BLaER1 treated with 17β-estradiol and CSF1 and Interleukin-3, amounts not matched to agents 10 nM and 100 nM (cell line): ENCODE measurements around the gene TRIM54.
A peak's percentile ranks its signal among the peaks of the same experiment; 100 is the strongest.
"Not testable (repeated sequence)": the region's sequence is repeated elsewhere in the genome, so short reads cannot be mapped to it uniquely, and the experiment has no call there.

Experiments used
- H3K27ac ChIP-seq, 11 experiments: shearing (Covaris generic); formaldehyde crosslinking; 2 replicates each; pipeline ENCODE4 v1.8.1; 2022
- H3K27me3 ChIP-seq, 11 experiments: shearing (Covaris generic); formaldehyde crosslinking; 2 replicates each; pipeline ENCODE4 v1.8.1; 2022
- H3K36me3 ChIP-seq, 11 experiments: shearing (Covaris generic); formaldehyde crosslinking; 2 replicates each; pipeline ENCODE4 v1.8.1; 2022
- H3K4me1 ChIP-seq, 10 experiments: shearing (Covaris generic); formaldehyde crosslinking; 2 replicates each; pipeline ENCODE4 v1.8.1; 2022
- H3K4me2 ChIP-seq, 11 experiments: shearing (Covaris generic); formaldehyde crosslinking; 2 replicates each; pipeline ENCODE4 v1.8.1; 2022
- H3K4me3 ChIP-seq, 10 experiments: shearing (Covaris generic); formaldehyde crosslinking; 2 replicates each; pipeline ENCODE4 v1.8.1; 2022
- H3K9ac ChIP-seq, 11 experiments: shearing (Covaris generic); formaldehyde crosslinking; 2 replicates each; pipeline ENCODE4 v1.8.1; 2022
- H3K9me3 ChIP-seq, 11 experiments: shearing (Covaris generic); formaldehyde crosslinking; replicated peaks in 1 of 11; 2 replicates each; pipeline ENCODE4 v1.8.1; 2022
- H4K20me1 ChIP-seq, 11 experiments: shearing (Covaris generic); formaldehyde crosslinking; 2 replicates each; pipeline ENCODE4 v1.8.1; 2022
- Cebpa-rat ChIP-seq, 11 experiments: shearing (Covaris generic); IDR thresholded peaks; 2 replicates each; pipeline ENCODE4 v1.8.1; 2022

TRIM54 gene

DNA sequence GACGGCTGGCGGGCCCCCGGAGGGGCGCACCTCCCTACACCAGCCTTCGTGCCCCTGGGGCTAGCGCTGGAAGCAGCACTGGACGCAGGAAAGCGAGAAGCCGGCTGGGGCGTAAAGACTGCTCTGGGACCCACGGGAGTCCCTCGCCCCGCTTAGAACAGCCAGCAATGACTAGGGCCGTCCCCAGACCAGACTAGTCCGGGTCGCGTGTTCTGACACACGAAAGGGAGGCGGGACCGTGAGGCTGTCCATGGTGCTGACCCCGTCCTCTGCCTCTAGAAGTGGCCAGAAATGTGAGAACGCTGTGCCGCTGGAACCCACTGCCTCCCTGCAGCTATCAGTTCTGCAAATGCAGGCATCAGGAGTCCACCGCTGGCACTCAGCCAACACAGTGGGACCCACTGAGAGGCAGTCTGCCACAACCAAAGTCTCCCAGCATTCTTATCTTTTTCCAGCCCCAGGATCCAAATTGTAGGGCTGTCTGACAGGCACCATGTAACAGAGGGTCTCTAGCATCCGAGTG lies 26.2 kb downstream of the TRIM54 start, which contains the start of gene UCN:
Gene UCN (minus strand): TSS at position 87 of the 523 bp plus-strand sequence. CDS start 550 bp downstream, outside the sequence.
- no peak within 1 kb of the TSS for H3K4me3 ChIP-seq
- peaks cover 8 to 26% (median 20%) of the 10 kb centered on the region in 11 experiments; a peak in 17 of 22 replicates for H3K27me3 ChIP-seq
- peaks cover 34 to 61% (median 49%) of the 10 kb centered on the region in 11 experiments for H3K36me3 ChIP-seq
- no peak within 1 kb of the TSS for H3K9ac ChIP-seq
- TF ChIP-seq Cebpa-rat (IDR thresholded peaks at IDR 0.05): no peak
- no peak within 1 kb of the TSS for H3K4me2 ChIP-seq
- H4K20me1 ChIP-seq: peaks cover 0 to 75% (median 12%) of the 10 kb centered on the region in 11 experiments; a peak in 14 of 22 replicates
- no peaks in the 10 kb centered on the region for H3K9me3 ChIP-seq
- peaks cover 0 to 4% (median 0%) of the 10 kb centered on the region in 10 experiments; a peak in 2 of 20 replicates for H3K4me1 ChIP-seq
- no peak within 1 kb of the TSS for H3K27ac ChIP-seq

DNA sequence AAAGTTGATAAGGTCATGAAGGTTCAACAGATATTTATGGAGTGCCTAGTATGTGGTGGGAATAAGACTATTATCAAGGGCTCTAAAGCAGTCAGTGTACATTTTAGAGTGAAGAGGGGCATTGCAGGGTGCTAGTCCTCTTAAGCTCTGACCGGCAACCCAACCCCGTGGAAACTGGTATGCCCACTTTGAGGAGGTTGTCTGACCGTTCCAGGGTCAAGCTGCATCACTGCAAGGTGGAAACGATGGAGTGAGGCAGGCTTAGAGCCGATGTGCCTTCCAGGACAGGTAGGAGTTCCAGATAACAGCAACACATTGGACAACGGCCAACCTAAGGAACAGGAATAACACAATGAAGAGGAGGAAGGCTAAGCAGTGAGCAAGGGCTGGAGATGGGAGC lies 27.4 kb downstream of the TRIM54 start:
- peaks cover 8 to 26% (median 20%) of the 10 kb centered on the region in 11 experiments; a peak in 17 of 22 replicates for H3K27me3 ChIP-seq
- H3K4me1 ChIP-seq: no peaks in the 10 kb centered on the region

DNA sequence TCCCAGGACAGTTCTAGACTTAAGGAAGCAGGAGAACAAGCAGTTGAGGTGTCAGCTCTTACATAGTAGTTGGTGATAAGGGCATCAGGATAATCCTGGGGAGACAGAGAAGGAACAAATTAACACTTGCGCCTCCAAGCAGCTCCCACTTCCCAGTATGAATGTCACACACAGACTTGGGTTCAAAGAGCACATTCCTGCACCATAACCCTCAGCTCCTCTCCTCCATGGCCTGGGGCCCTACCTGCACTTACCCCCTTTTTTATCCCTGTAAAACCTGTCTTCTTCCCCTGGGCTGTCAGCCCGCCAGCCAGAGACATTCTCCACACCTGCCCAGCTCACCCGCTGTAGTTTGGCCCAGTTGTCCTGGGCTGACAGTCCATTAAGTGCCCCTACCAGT lies 29.9 kb downstream of the TRIM54 start:
- H3K9me3 ChIP-seq: no peaks in the 10 kb centered on the region
- H3K4me1 ChIP-seq: peaks cover 0 to 9% (median 0%) of the 10 kb centered on the region in 10 experiments; a peak in 7 of 20 replicates
- H3K4me2 ChIP-seq: no peak overlapping the region
- H4K20me1 ChIP-seq: peaks cover 0 to 83% (median 25%) of the 10 kb centered on the region in 11 experiments; a peak in 16 of 22 replicates
- TF ChIP-seq Cebpa-rat (IDR thresholded peaks at IDR 0.05): no peak
- no peak overlapping the region for H3K27ac ChIP-seq
- H3K27me3 ChIP-seq: peaks cover 4 to 13% (median 10%) of the 10 kb centered on the region in 11 experiments; a peak in 16 of 22 replicates
- H3K36me3 ChIP-seq: peaks cover 46 to 90% (median 65%) of the 10 kb centered on the region in 11 experiments
- H3K4me3 ChIP-seq: no peak overlapping the region
- no peak overlapping the region for H3K9ac ChIP-seq

More for the DNA sequence above, 27.4 kb downstream of the TRIM54 start:
- H3K9me3 ChIP-seq: no peaks in the 10 kb centered on the region
- no peak overlapping the region for H3K4me3 ChIP-seq
- H4K20me1 ChIP-seq: peaks cover 0 to 80% (median 16%) of the 10 kb centered on the region in 11 experiments; a peak in 16 of 22 replicates
- peaks cover 34 to 67% (median 52%) of the 10 kb centered on the region in 11 experiments for H3K36me3 ChIP-seq
- no peak overlapping the region for H3K27ac ChIP-seq
- H3K9ac ChIP-seq: no peak overlapping the region
- no peak for TF ChIP-seq Cebpa-rat (IDR thresholded peaks at IDR 0.05)
- H3K4me2 ChIP-seq: no peak overlapping the region

DNA sequence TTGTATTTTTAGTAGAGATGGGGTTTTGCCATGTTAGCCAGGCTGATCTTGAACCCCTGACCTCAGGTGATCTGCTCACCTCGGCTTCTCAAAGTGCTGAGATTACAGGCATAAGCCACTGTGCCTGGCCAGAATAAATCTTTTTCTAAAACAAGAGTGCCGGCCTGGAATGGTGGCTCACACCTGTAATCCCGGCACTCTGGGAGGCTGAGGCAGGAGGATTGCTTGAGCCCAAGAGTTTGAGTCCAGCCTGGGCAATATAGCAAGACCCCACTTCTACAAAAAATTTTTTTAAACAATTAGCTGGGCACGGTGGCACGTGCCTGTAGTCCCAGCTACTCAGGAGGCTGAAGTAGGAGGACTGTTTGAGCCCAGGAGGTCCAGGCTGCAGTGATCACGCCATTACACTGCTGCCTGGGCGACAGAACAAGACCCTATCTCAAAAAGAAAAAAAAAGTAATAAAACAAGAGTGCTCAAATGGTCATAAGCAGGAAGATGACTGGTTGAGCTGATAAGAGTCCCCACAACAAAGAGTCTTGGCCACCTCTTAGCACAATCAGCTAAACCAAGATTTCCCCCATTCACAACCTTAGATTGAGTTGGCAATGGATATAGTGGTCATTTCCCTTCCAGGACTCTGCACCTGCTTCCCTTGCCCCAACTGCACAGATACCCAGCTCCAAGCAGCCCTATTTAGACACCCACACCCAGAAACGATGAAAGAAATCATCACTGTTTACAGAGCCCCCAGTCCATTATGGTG lies 31.8 kb downstream of the TRIM54 start:
- Histone ChIP-seq H3K4me2 (no peak overlapping the region), H3K9ac (no peak overlapping the region), H3K9me3 (no peaks in the 10 kb centered on the region), H3K4me3 (no peak overlapping the region), H3K27me3 (no peaks in the 10 kb centered on the region), H4K20me1 (peaks cover 0 to 72% (median 20%) of the 10 kb centered on the region in 11 experiments; a peak in 13 of 22 replicates), H3K4me1 (peaks cover 0 to 19% (median 0%) of the 10 kb centered on the region in 10 experiments; a peak in 7 of 20 replicates), H3K27ac (no peak overlapping the region), H3K36me3 (peaks cover 40 to 88% (median 64%) of the 10 kb centered on the region in 11 experiments)
- no peak for TF ChIP-seq Cebpa-rat (IDR thresholded peaks at IDR 0.05)

DNA sequence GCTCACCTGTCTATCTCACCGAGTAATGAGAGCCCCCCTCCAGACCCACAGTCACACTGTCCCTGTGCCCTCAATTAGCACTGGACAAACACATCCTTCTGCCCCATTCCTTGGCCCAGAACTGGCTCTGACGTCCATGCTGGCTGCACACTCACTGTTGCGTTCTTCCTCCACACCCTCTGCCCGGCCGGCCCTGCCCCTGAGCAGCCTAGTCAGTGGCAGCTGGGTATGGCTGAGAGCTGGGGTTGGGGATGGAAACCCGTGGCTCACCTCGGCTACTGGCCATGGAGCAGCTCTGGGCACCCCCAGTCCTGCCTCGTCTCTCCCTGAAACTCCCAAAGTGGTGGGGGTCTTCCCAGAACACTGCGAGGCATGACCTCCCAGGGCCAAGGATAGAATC lies 32.5 kb downstream of the TRIM54 start:
- no peaks in the 10 kb centered on the region for H3K27me3 ChIP-seq
- no peak for TF ChIP-seq Cebpa-rat (IDR thresholded peaks at IDR 0.05)
- H3K9ac ChIP-seq: no peak overlapping the region
- peaks cover 34 to 85% (median 58%) of the 10 kb centered on the region in 11 experiments for H3K36me3 ChIP-seq
- H3K27ac ChIP-seq: no peak overlapping the region
- H3K4me1 ChIP-seq: peaks cover 0 to 19% (median 0%) of the 10 kb centered on the region in 10 experiments; a peak in 7 of 20 replicates
- H3K4me2 ChIP-seq: no peak overlapping the region
- H3K4me3 ChIP-seq: no peak overlapping the region
- H4K20me1 ChIP-seq: peaks cover 0 to 68% (median 20%) of the 10 kb centered on the region in 11 experiments; a peak in 13 of 22 replicates
- H3K9me3 ChIP-seq: no peaks in the 10 kb centered on the region

DNA sequence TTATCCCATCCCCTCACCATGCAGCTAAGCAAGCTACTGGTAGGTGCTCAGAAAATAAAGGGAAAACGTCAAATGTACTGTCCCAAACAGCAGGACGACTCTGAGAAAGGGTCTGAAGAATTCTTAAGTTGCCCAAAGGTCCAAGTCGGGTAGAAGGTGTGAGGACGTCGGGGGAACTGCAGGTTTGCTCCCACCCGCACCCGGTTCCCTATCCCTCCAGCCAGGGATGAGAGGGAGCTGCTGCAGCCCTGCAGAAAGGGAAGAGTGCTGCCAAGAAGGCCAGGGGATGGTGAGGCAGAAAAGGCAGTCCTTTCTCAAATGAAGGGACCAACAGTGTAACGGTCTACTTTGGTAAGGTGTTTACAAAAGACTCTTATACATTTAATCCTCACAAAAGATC lies 32.9 kb downstream of the TRIM54 start:
- Histone ChIP-seq H3K4me2 (no peak overlapping the region), H4K20me1 (peaks cover 0 to 64% (median 20%) of the 10 kb centered on the region in 11 experiments; a peak in 13 of 22 replicates), H3K4me3 (no peak overlapping the region), H3K9ac (no peak overlapping the region), H3K27ac (no peak overlapping the region), H3K36me3 (peaks cover 30 to 84% (median 54%) of the 10 kb centered on the region in 11 experiments), H3K27me3 (no peaks in the 10 kb centered on the region), H3K4me1 (peaks cover 0 to 19% (median 0%) of the 10 kb centered on the region in 10 experiments; a peak in 7 of 20 replicates), H3K9me3 (no peaks in the 10 kb centered on the region)
- no peak for TF ChIP-seq Cebpa-rat (IDR thresholded peaks at IDR 0.05)

DNA sequence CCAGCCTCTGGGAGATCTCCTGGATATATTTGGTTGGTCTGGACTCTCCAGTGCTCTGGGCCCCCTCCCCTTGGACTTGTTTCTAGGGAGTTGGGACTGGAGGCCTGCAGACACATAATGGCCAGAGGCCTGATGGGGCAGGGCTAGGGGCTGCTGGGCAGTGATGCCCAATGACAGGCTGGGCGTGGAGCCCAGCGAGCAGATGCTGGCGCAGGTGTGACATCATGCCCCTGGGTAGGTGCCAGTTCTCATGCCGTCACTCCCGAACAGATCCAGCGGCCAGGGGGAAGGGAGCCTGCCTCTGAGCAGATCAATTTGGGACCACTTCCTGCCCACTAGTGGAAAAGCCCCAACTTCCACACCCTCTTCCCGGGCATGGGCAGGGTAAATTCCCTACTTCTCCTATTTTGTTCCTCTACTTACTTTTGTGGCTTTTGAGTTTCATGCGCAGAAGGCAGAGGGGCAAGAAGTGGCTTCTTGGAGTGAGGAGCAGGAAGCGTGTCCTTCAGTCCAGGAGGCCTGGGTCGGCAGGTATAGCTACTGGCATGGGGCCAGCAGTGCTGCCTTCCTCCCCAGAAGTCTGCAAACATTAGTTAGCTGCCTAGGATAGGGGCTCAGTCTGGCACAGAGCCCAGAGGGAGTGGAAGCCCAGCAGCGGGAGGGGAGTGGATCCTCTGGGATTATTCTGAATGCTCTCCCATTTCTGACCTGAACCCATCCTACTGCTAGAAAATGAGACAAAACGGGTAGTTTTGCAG lies 34.6 kb downstream of the TRIM54 start:
- no peak for TF ChIP-seq Cebpa-rat (IDR thresholded peaks at IDR 0.05)
- H3K36me3 ChIP-seq: peaks cover 20 to 79% (median 42%) of the 10 kb centered on the region in 11 experiments
- H4K20me1 ChIP-seq: peaks cover 0 to 63% (median 20%) of the 10 kb centered on the region in 11 experiments; a peak in 13 of 22 replicates
- peak overlapping the region in 2 of 11 experiments; percentile 58 to 59; a peak in 5 of 22 replicates for H3K4me2 ChIP-seq
- no peak overlapping the region for H3K4me3 ChIP-seq
- H3K27me3 ChIP-seq: no peaks in the 10 kb centered on the region
- H3K4me1 ChIP-seq: peaks cover 13 to 32% (median 14%) of the 10 kb centered on the region in 10 experiments
- no peak overlapping the region for H3K27ac ChIP-seq
- peak overlapping the region in 2 of 11 experiments; percentile 16 to 28; a peak in 1 of 22 replicates for H3K9ac ChIP-seq
- H3K9me3 ChIP-seq: no peaks in the 10 kb centered on the region

DNA sequence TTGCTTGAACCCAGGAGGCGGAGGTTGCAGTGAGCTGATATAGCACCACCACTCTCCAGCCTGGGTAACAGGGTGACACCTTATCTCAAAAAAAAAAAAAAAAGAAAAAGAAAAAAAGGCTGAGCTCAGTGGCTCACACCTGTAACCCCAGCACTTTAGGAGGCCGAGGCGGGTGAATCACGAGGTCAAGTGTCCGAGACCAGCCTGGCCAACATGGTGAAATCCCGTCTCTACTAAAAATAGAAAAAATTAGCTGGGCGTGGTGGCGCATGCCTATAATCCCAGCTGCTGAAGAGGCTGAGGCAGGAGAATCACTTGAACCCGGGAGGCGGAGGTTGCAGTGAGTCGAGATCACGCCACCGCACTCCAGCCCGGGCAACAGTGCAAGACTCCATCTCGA lies 37.6 kb downstream of the TRIM54 start:
- H3K27me3 ChIP-seq, H3K27ac ChIP-seq, H3K4me3 ChIP-seq, H3K9ac ChIP-seq, H3K4me2 ChIP-seq, H3K9me3 ChIP-seq: not testable (repeated sequence)
- Histone ChIP-seq H3K36me3 (peaks cover 13 to 58% (median 30%) of the 10 kb centered on the region in 11 experiments; a peak in 18 of 22 replicates), H4K20me1 (peaks cover 0 to 43% (median 12%) of the 10 kb centered on the region in 11 experiments; a peak in 12 of 22 replicates), H3K4me1 (peaks cover 29 to 47% (median 36%) of the 10 kb centered on the region in 10 experiments)
